Small intestine (tissue), 7 donors: ENCODE results near the gene DLG2. TPM values are rescaled to one million over a fixed set of nuclear protein-coding genes. Genes with fewer than 3 reads are reported as not detected.

Experiments
- DNase-seq, 2 donors: peaks; one replicate each; pipeline versions ENCODE4 v3.0.0 to v3.0.0-alpha.2; 2013
- FAIRE-seq: peaks from 2 replicates; lab custom pipeline; 2012; peaks lifted over from hg19 to GRCh38; lab: Jason Lieb, UNC
- H3K27ac ChIP-seq, 3 donors: one replicate each; pipeline ENCODE4 v1.5.1; 2013; ENCODE audit warnings: low read length in 2 of 3, mild to moderate bottlenecking in 2 of 3, control low read depth in 1 of 3, inconsistent platforms in 1 of 3, low read depth in 1 of 3, moderate library complexity in 1 of 3
- H3K27me3 ChIP-seq, 3 donors: one replicate each; pipeline ENCODE4 v1.6.1; 2013; ENCODE audit warnings: low read length in 3 of 3, inconsistent platforms in 1 of 3; ENCODE audit not compliant: control insufficient read depth in 3 of 3, insufficient read depth in 3 of 3
- H3K36me3 ChIP-seq, 3 donors: one replicate each; pipeline ENCODE4 v1.6.1; 2013; ENCODE audit warnings: low read length in 3 of 3, inconsistent platforms in 1 of 3, low read depth in 1 of 3, mild to moderate bottlenecking in 1 of 3, moderate library complexity in 1 of 3; ENCODE audit not compliant: control insufficient read depth in 3 of 3, insufficient read depth in 2 of 3
- H3K4me1 ChIP-seq, 3 donors: one replicate each; pipeline ENCODE4 v1.6.1; 2013; ENCODE audit warnings: low read length in 2 of 3, inconsistent platforms in 1 of 3, low read depth in 1 of 3, mild to moderate bottlenecking in 1 of 3, moderate library complexity in 1 of 3; ENCODE audit not compliant: control insufficient read depth in 3 of 3, insufficient read depth in 2 of 3
- H3K4me3 ChIP-seq, 3 donors: one replicate each; pipeline ENCODE4 v1.5.1; 2013; ENCODE audit warnings: low read length in 3 of 3, control low read depth in 1 of 3, inconsistent platforms in 1 of 3, low read depth in 1 of 3, mild to moderate bottlenecking in 1 of 3, moderate library complexity in 1 of 3
- H3K9me3 ChIP-seq, 2 donors: one replicate each; pipeline ENCODE4 v1.6.1; 2013; ENCODE audit warnings: low read depth in 1 of 2, low read length in 1 of 2; ENCODE audit not compliant: control insufficient read depth in 2 of 2, insufficient read depth in 1 of 2
- WGBS, 3 donors: extraction: QIAGEN DNeasy Blood & Tissue Kit; methylation state at CpG; one replicate each; pipeline ENCODE4 v1.1.7; 2013; 5-methylcytosine and 5-hydroxymethylcytosine counted together
- polyA plus RNA-seq, 4 donors: library from polyadenylated mRNA; stranded (reverse) in 3 of 4; unstranded in 1 of 4; fragments of 200-250 nt in 3 of 4; fragments of 120-200 nt in 1 of 4; gene quantifications; one replicate each; pipeline versions ENCODE4 v1.2.1 to v1.2.3, GENCODE V29; 2013
- donor health status: healthy with polysubstance abuse.
- donor health status: control.
- donor health status: control.
- donor health status: Bipolar disorder and iron deficiency.
- donor health status: healthy.

The DLG2 gene
- polyA plus RNA-seq, 4 donors: 0.22 to 1.6 (median 1.1) TPM

DNA sequence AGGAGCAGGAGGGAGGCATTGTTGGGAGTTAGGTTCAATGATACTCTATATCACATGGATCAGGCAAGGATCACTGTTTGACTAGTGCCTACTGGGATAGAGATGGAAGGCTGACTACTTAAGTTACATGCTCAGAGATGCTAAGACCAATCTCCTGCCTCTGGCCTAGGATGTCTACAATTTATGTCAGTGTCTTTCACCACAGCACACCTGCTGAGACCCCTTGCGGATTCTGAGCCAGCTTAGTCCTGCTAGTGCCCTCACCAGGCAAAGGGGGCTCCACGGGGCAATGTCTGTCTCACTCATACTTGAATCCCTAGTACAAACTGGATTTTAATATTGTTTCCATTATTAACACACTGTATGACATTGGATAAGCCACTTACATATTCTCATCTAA lies 732.5 kb downstream of the DLG2 start:
- FAIRE-seq: no peak
- Histone ChIP-seq H3K4me3 (no peak overlapping the region), H3K27ac (no peak overlapping the region), H3K9me3 (no peaks in the 10 kb centered on the region), H3K27me3 (no peaks in the 10 kb centered on the region), H3K4me1 (no peaks in the 10 kb centered on the region), H3K36me3 (no peaks in the 10 kb centered on the region)
- 63 to 78% (median 67%) methylated on average over 2 of the region's 2 CpGs for WGBS, 3 donors
- no peak for DNase-seq

DNA sequence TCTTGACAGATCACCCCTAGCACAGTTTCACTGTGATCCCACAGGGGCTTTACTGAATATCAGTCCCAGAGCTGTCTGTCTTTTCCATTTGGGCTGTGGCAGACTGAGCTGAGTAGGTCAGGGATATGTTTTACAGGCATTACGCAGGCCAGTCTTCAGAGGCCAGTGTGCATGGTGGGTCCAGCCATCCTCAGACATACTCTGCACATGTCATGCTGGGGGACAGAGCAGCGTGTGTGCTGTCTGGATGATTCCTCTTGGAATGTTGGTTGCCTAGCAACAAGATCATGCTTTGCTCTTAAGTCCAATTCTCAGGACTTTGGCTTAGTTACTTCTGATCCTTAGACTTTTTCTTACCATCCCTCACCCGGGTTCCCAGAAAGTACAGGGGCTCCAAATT lies 736.5 kb downstream of the DLG2 start:
- Histone ChIP-seq H3K9me3 (no peaks in the 10 kb centered on the region), H3K4me1 (no peaks in the 10 kb centered on the region), H3K36me3 (no peaks in the 10 kb centered on the region), H3K4me3 (no peak overlapping the region), H3K27me3 (no peaks in the 10 kb centered on the region), H3K27ac (no peak overlapping the region)
- FAIRE-seq (no peak), DNase-seq (no peak)
- WGBS, 3 donors: 40 to 56% (median 54%) methylated on average over 3 of the region's 3 CpGs

DNA sequence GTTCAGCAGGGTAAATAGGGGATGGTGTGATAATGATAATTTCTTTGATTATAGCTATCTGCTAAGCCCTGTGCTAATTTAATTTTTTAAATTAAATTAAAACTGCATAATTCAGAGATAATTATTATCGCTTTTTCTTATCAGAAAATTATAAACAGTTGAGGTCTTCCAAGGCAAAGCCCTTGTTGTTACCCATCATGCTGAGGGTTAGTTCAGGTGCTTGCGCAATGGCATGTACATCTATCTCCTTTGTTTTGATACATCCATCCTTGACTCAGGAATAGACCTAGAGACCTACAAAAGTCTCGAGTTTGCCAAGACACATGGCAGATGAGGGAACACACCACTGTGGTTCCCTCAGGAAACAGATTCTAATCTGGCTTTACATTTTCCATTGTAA lies 737.6 kb downstream of the DLG2 start:
- Histone ChIP-seq H3K4me1 (no peaks in the 10 kb centered on the region), H3K9me3 (no peaks in the 10 kb centered on the region), H3K4me3 (no peak overlapping the region), H3K27me3 (no peaks in the 10 kb centered on the region), H3K36me3 (no peaks in the 10 kb centered on the region), H3K27ac (no peak overlapping the region)
- WGBS, 3 donors: 78 to 82% (median 81%) methylated on average over 3 of the region's 3 CpGs
- DNase-seq (no peak), FAIRE-seq (no peak)

DNA sequence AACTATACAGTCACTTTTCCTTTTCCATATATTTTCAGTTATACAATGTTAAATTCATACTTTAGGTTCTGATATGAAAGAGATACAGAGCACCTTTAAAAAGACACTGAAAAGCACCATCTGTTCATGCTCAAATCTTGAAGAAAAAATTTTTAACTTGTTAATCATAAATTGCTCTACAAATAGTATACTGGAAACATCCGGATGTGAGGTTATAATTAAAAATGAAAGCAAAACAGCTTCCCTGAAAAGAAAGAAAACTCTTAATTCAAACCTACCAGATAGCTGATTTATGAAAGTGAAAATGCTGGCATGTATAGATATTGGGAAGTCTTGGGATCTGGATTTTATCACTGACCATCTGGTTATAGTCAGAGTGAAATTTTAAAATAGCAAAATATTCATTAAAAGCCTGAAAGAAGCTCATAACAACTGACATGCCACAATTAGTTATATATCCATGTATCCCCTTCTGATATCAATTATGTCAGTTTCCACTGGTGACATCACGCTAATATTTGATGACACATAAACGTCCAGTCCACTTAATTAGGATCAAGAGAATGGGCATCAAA lies 740.0 kb downstream of the DLG2 start:
- H3K27me3 ChIP-seq: no peaks in the 10 kb centered on the region
- H3K36me3 ChIP-seq: no peaks in the 10 kb centered on the region
- no peak overlapping the region for H3K27ac ChIP-seq
- no peak for FAIRE-seq
- no peak for DNase-seq
- no peaks in the 10 kb centered on the region for H3K4me1 ChIP-seq
- 50 to 59% (median 55%) methylated on average over 3 of the region's 3 CpGs for WGBS, 3 donors
- H3K4me3 ChIP-seq: no peak overlapping the region
- H3K9me3 ChIP-seq: no peaks in the 10 kb centered on the region

DNA sequence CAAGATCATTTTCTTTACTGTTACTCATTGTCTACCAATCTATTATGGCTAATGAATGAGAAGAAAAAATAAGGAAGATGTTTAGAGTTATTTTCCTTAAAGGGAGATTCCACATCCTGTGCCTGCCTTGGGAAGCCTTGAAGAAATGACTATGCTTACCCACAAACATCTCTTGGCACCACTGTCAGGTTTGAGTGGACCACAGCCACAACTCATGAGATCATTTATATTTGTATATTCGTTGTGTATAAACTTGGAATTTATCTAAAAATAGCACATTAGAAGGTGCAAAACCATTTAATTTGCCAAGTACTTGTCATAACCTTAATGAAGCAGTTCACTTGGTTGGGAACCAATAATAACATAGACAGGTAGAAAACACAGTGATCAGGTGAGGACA lies 740.8 kb downstream of the DLG2 start:
- WGBS, 3 donors: 33 to 36% (median 36%) methylated on average over 1 of the region's 1 CpG
- DNase-seq (no peak), FAIRE-seq (no peak)
- H3K36me3 ChIP-seq: no peaks in the 10 kb centered on the region
- no peaks in the 10 kb centered on the region for H3K27me3 ChIP-seq
- H3K4me1 ChIP-seq: no peaks in the 10 kb centered on the region
- H3K4me3 ChIP-seq: no peak overlapping the region
- no peak overlapping the region for H3K27ac ChIP-seq
- no peaks in the 10 kb centered on the region for H3K9me3 ChIP-seq

DNA sequence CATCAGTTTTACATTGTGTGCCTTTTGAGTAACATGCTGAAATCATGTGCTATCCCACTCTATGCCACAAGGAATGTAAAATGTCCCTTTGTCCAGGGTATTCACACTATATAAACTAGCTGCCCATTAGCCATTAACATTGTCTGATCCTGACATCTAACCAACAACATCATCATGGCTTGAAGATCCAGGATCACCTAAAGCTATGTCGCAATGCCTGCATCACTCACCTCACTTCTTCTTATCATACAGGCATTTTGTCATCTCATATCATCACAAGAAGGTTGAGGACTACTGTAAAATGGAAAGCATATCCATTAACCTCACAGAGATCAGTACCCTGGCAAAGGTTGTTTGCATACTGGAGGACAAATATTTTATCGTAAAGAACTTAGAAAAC lies 742.3 kb downstream of the DLG2 start:
- no peak for FAIRE-seq
- 94 to 96% (median 95%) methylated on average over 2 of the region's 2 CpGs for WGBS, 3 donors

DNA sequence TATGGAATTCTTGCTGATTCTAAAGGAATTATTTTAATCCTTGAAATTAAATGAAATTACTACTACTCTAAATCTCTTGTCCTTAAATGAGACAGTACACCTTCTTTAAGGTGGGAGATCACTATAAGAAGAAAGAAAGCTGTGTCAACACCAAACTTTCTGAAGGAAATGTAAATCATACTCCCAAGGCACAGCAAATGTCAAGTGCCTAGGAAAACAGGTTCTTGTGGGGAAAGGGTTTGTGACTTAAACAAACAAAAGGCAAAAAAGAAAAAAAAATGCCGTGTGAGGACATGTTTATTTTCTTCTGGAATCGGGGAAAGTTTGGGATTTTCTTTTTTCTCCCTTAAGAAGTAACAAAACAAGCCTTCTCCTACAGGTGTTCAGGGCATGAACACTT lies 745.1 kb downstream of the DLG2 start:
- Histone ChIP-seq H3K4me1 (no peaks in the 10 kb centered on the region), H3K36me3 (no peaks in the 10 kb centered on the region), H3K9me3 (no peaks in the 10 kb centered on the region), H3K27ac (no peak overlapping the region), H3K27me3 (no peaks in the 10 kb centered on the region), H3K4me3 (no peak overlapping the region)
- DNase-seq (no peak), FAIRE-seq (no peak)
- WGBS, 3 donors: 17 to 28% (median 22%) methylated on average over 2 of the region's 2 CpGs

More for the DNA sequence above, 742.3 kb downstream of the DLG2 start:
- H3K27me3 ChIP-seq: no peaks in the 10 kb centered on the region
- no peak for DNase-seq
- no peak overlapping the region for H3K27ac ChIP-seq
- H3K36me3 ChIP-seq: no peaks in the 10 kb centered on the region
- H3K4me3 ChIP-seq: no peak overlapping the region
- no peaks in the 10 kb centered on the region for H3K9me3 ChIP-seq
- no peaks in the 10 kb centered on the region for H3K4me1 ChIP-seq

DNA sequence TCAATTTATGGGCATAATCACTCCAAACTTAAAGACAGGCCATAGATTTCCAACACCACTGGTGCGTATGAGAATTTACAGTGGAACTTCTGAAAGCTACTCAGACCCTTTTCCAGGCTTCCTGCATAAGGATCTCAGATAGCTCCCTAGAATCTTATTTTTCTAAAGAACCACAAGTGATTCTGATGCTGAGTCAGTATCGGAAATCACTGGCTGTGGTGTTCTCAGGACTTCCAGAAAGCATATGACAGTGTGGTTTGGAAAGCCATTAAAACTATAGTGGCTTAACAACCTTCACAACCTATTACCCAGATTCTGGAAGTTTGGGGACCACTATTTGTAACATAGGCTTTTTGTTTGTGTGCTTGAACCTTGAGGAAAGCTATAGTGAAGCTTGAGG lies 756.0 kb downstream of the DLG2 start:
- Histone ChIP-seq H3K36me3 (no peaks in the 10 kb centered on the region), H3K4me3 (no peak overlapping the region), H3K4me1 (no peaks in the 10 kb centered on the region), H3K27ac (no peak overlapping the region), H3K27me3 (no peaks in the 10 kb centered on the region), H3K9me3 (no peaks in the 10 kb centered on the region)
- FAIRE-seq: no peak
- no peak for DNase-seq
- WGBS, 3 donors: 91 to 100% (median 95%) methylated on average over 2 of the region's 2 CpGs

DNA sequence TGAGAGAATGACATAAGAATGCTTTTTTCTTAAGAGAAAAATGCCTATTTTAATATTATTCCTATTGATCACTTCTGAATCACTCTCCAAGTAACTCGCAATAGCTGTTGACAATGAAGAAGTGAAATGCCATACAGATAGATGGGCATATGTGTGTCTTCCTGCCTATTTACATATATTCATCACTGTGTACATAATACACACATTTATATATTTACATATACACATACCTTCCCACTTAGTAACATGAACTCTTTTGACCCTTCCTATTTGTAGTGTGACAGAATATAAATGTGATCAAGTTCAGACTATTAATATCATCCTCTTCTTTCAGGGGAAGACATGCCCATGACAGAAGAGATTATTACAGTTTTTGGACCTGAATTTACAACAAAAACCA lies 756.7 kb downstream of the DLG2 start:
- no peak overlapping the region for H3K4me3 ChIP-seq
- WGBS, 3 donors: 78 to 93% (median 92%) methylated on average over 1 of the region's 1 CpG
- no peaks in the 10 kb centered on the region for H3K36me3 ChIP-seq
- no peaks in the 10 kb centered on the region for H3K9me3 ChIP-seq
- H3K27me3 ChIP-seq: no peaks in the 10 kb centered on the region
- no peaks in the 10 kb centered on the region for H3K4me1 ChIP-seq
- FAIRE-seq: no peak
- H3K27ac ChIP-seq: no peak overlapping the region
- no peak for DNase-seq
